Endothelial cell of hepatic sinusoid (primary cell): ENCODE results near the gene CTSE.

ENCODE experiments used
- in situ Hi-C: cut with HindIII; loops from 2 replicates; pipeline ENCODE4 v1.10.0; 2017; ENCODE audit warnings: low sequenced_read_pairs

The CTSE gene

GRCh38 chr1:206050655-206051235 is 27.1 kb upstream of the CTSE start:
- in situ Hi-C loops = no loop called here

DNA sequence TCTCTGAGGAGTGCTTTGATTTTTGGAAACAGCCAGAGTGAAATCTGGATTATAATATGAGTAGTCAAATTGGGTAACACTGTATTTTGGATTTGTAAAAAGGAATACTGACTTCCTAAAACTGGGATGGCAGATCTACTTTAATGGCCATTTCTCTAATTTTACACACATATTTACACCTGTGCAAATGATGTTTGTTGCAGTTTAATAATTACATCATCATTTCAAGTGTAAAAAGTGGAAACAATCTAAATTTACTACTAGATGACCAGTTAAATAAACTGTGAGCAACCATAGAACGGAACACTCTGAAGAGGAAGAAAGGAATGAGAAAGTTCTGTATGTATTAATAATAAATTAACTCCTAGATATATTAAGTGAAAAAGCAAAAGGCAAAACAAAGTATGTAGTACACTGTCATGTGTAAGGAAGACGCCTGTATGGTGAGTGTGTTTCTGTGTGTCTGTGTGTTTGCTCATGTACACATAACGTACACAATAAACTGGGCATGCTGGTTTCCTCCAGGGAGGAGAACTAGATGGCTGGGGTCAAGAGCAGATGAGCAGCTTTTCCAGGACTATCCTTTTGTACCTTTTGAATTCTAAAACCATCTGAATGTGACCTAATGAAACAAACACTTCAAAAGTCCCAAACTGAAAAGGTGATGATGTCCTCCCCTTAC is 26.4 kb upstream of the CTSE start:
- in situ Hi-C loops = no loop called here

- in situ Hi-C loops = no loop called here
These were observed 25.6 kb upstream of the CTSE start for GRCh38 chr1:206049293-206049692.

GRCh38 chr1:206048582-206048981 is 24.9 kb upstream of the CTSE start:
- in situ Hi-C loops = no loop called here

DNA sequence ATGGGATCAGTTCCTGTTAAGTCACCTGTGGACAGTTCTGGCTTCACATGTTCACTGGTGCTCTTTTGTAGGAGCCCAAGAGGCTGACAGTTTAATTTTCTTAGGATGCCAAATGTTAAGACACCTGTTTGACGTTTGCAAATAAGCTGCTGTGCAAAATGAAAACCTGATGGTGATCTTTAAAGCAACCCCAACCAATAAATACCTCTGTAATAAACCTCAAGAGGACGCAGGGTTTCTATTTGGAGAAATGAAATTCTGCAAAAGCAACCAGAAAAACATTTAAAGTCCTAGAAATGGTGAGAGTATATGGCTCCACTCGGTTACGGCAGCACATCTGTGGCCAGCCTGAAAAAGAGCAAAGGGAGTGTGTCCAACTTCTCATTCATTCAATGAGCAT is 23.6 kb upstream of the CTSE start:
- in situ Hi-C loops = no loop called here

DNA sequence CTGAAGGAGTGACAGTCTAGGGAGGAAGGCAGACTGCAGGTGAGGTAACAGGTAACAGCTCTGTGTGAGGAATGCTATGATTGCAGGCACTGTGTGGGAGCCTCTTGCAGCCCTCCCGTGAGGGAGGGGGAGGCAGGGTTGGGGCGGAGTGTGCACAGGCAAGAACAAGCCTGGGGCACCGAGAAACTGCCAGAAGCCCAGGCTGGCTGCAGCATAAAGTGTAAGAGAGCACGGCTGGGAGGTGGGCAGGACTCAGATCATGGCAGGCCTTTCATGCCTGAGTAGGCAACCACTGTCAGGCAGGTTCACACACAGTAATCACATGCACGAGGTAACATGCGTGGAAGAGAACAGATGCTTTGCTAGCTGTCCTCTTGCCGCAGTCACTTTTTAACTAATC is 17.9 kb upstream of the CTSE start:
- in situ Hi-C loops = no loop called here

- in situ Hi-C loops = no loop called here
These were observed 16.6 kb upstream of the CTSE start for GRCh38 chr1:206040328-206040727.

GRCh38 chr1:206039046-206039973 is 15.6 kb upstream of the CTSE start:
- in situ Hi-C loops = no loop called here

DNA sequence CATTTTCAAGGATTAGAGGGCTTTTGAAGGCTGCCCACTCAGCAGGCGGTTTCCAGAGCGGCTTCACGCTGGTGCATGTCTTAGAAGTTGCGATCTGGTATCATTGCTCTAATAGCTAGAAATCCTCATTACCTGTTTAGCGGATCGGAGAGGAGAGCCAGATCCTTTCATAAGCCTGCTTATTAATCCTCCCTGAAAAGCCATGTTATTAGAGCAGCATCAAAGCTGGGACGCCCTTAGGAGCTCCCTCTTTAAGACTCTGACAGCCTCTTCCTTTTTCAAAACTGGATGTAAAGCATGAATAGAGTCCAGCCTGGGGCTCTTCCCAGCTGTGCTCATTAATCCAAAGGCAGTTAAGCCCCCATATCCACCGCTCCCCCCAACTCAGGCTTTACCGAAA is 13.9 kb upstream of the CTSE start:
- in situ Hi-C loops = no loop called here

- in situ Hi-C loops = no loop called here
These were observed 13.2 kb upstream of the CTSE start for GRCh38 chr1:206036663-206037455.

DNA sequence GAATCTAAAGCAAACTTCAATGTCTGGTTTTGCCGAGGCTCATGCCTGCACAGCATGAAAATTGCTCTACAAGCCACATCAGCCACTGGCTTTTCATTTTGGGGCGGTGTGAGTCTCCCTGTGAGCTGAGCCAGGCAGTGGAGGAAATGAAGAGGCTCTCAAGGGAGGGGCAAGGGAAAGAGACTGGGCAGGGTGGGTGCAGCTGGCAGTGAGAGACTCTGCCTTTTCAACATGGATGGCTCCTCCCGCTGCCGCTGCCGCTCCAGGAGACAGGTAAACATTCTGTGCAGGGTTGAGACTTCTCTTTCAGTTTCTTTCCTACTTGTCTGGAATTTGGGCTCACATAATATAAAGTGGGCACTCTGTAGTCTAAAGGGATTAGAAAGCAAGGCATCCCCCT is 11.3 kb upstream of the CTSE start:
- in situ Hi-C loops = no loop called here

DNA sequence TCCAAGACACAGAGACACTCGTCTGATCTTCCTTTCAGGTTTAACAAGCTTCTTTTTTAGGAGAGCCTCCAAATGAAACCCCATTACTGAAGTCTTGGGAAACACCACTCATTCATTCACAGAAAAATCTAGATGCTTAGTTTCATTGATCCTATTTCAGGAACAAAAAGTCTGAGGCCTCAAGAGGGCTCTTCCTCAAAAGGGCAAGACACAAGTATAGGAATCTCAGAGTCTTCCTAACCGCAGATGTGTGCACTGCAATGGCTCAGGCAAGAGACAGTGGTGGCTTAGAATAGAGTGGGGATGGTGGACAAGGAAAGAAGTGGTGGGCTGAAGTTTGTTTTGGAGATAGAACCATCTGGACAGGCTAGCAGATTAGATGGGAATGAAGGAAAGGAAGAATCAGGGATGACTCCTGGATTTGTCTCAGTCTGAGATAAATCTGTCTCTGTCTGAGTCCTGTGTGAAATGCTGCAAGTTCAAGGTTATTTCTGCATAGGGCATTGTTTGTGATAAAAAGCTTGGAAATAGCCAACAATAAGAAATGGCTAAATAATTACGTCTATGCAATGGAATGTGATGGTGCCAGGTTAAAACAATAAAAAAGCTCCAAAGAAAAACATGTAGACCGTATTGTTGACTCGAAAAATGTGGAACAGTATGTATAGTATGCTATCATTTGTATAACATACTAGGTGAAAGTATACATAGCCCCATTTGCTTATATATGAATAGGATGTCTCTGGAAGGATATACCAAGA is 8.9 kb upstream of the CTSE start:
- in situ Hi-C loops = loop anchor here (5.0 kb wide), 1 partner anchor 70 kb away; no protein-coding TSS in a partner anchor

DNA sequence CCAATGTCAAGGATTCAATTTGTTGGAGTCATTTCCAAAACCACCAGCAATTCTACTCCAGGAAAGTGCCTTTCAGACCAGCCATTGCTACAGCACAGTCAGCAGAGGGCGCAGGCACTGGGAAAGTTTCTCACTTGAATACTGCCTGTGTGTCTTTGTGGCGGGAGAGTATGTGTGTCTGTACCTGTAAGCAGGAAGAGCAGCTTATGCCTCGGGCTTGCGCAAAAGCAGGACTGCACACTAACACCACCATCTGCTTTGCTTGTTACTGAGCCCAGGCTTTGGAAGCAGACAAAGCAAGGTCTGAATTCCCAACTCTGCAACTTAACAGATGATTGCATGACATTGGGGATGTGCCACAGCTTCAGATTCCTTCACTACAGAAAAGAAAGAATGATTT is 7.0 kb upstream of the CTSE start:
- in situ Hi-C loops = loop anchor here (5.0 kb wide), 1 partner anchor 72 kb away; no protein-coding TSS in a partner anchor

GRCh38 chr1:206030191-206030590 is 6.5 kb upstream of the CTSE start:
- in situ Hi-C loops = loop anchor here (5.0 kb wide), 1 partner anchor 72 kb away; no protein-coding TSS in a partner anchor

GRCh38 chr1:206029484-206029883 is 5.8 kb upstream of the CTSE start:
- in situ Hi-C loops = no loop called here

- in situ Hi-C loops = no loop called here
These were observed 1.7 kb upstream of the CTSE start for GRCh38 chr1:206025283-206025820.

- in situ Hi-C loops = no loop called here
These were observed 929 bp downstream of the CTSE start for GRCh38 chr1:206022766-206023165.

GRCh38 chr1:206021626-206022365 is 1.9 kb downstream of the CTSE start:
- in situ Hi-C loops = no loop called here

GRCh38 chr1:206021008-206021625 is 2.6 kb downstream of the CTSE start:
- in situ Hi-C loops = no loop called here
